ENCODE data around the gene SLC7A9.
"Not testable (repeated sequence)": the region's sequence is repeated elsewhere in the genome, so short reads cannot be mapped to it uniquely, and the experiment has no call there.

Gene SLC7A9

GRCh38 chr19:32864318-32865007 is 5.1 kb downstream of the SLC7A9 start:
- DNase-seq (ENCODE audit: low read depth in 2 of 2, low spot score in 1 of 2) = no peak

- DNase-seq (ENCODE audit: low read depth in 2 of 2, low spot score in 1 of 2) = no peak
Observed at GRCh38 chr19:32863841-32864240, 5.7 kb downstream of the SLC7A9 start.

GRCh38 chr19:32863301-32863700 is 6.3 kb downstream of the SLC7A9 start:
- no peak for DNase-seq (ENCODE audit: low read depth in 2 of 2, low spot score in 1 of 2)

GRCh38 chr19:32862741-32863140 is 6.8 kb downstream of the SLC7A9 start:
- DNase-seq (ENCODE audit: low read depth in 2 of 2, low spot score in 1 of 2) = no peak

GRCh38 chr19:32862173-32862572 is 7.4 kb downstream of the SLC7A9 start:
- no peak for DNase-seq (ENCODE audit: low read depth in 2 of 2, low spot score in 1 of 2)

GRCh38 chr19:32861596-32861995 is 8.0 kb downstream of the SLC7A9 start:
- DNase-seq (ENCODE audit: low read depth in 2 of 2, low spot score in 1 of 2) = no peak

- no peak for DNase-seq (ENCODE audit: low read depth in 2 of 2, low spot score in 1 of 2)
Observed at GRCh38 chr19:32859591-32859990, 10.0 kb downstream of the SLC7A9 start.

GRCh38 chr19:32858559-32858958 is 11.0 kb downstream of the SLC7A9 start:
- no peak for DNase-seq (ENCODE audit: low read depth in 2 of 2, low spot score in 1 of 2)

GRCh38 chr19:32858155-32858554 is 11.4 kb downstream of the SLC7A9 start:
- no peak for DNase-seq (ENCODE audit: low read depth in 2 of 2, low spot score in 1 of 2)

GRCh38 chr19:32857584-32857983 is 12.0 kb downstream of the SLC7A9 start:
- DNase-seq (ENCODE audit: low read depth in 2 of 2, low spot score in 1 of 2) = no peak

GRCh38 chr19:32856818-32857217 is 12.7 kb downstream of the SLC7A9 start:
- DNase-seq (ENCODE audit: low read depth in 2 of 2, low spot score in 1 of 2) = not testable (repeated sequence)

GRCh38 chr19:32852216-32852615 is 17.4 kb downstream of the SLC7A9 start:
- DNase-seq (ENCODE audit: low read depth in 2 of 2, low spot score in 1 of 2) = no peak

GRCh38 chr19:32848035-32848434 is 21.5 kb downstream of the SLC7A9 start:
- not testable (repeated sequence) for DNase-seq (ENCODE audit: low read depth in 2 of 2, low spot score in 1 of 2)

- no peak for DNase-seq (ENCODE audit: low read depth in 2 of 2, low spot score in 1 of 2)
Observed at GRCh38 chr19:32843716-32844245, 25.8 kb downstream of the SLC7A9 start.

- DNase-seq (ENCODE audit: low read depth in 2 of 2, low spot score in 1 of 2) = no peak
Observed at GRCh38 chr19:32842061-32842460, 27.5 kb downstream of the SLC7A9 start.

- DNase-seq (ENCODE audit: low read depth in 2 of 2, low spot score in 1 of 2) = no peak
Observed at GRCh38 chr19:32837531-32837930, 32.0 kb downstream of the SLC7A9 start.

- DNase-seq (ENCODE audit: low read depth in 2 of 2, low spot score in 1 of 2) = not testable (repeated sequence)
Observed at GRCh38 chr19:32833388-32833787, 36.2 kb downstream of the SLC7A9 start.

- DNase-seq (ENCODE audit: low read depth in 2 of 2, low spot score in 1 of 2) = not testable (repeated sequence)
Observed at GRCh38 chr19:32832825-32833224, 36.7 kb downstream of the SLC7A9 start.

GRCh38 chr19:32832094-32832493 is 37.5 kb downstream of the SLC7A9 start:
- DNase-seq (ENCODE audit: low read depth in 2 of 2, low spot score in 1 of 2) = not testable (repeated sequence)

GRCh38 chr19:32831611-32832010 is 38.0 kb downstream of the SLC7A9 start:
- no peak for DNase-seq (ENCODE audit: low read depth in 2 of 2, low spot score in 1 of 2)

GRCh38 chr19:32830231-32831014 is 39.1 kb downstream of the SLC7A9 start:
- no peak for DNase-seq (ENCODE audit: low read depth in 2 of 2, low spot score in 1 of 2)

GRCh38 chr19:32829345-32829896 is 40.1 kb downstream of the SLC7A9 start:
- no peak for DNase-seq (ENCODE audit: low read depth in 2 of 2, low spot score in 1 of 2)
